GM23338 (cell line): ENCODE results near the gene PGAM1. TPM values are rescaled to one million over a fixed set of nuclear protein-coding genes. Genes with fewer than 3 reads are reported as not detected.
A peak's percentile ranks its signal among the peaks of the same experiment; 100 is the strongest.

ENCODE experiments used
- ATAC-seq: fragments of 200-7000 bp; cut with Tn5 transposase; 3 replicates; pipeline ENCODE4 v1.9.1; 2020
- DNase-seq: peaks from one replicate; pipeline ENCODE4 v3.0.0-alpha.2; 2015; ENCODE audit warnings: low spot score
- H2AFZ ChIP-seq: fragments of 200-600 bp; sonication (generic); 2 replicates; pipeline ENCODE4 v1.8.0; 2016; ENCODE audit warnings: antibody characterized with exemption, mild to moderate bottlenecking, moderate library complexity
- H3F3A ChIP-seq: fragments of 200-600 bp; sonication (generic); replicated peaks from 2 replicates; pipeline ENCODE4 v1.8.0; 2017; ENCODE audit warnings: antibody characterized with exemption, mixed run types, low read depth
- H3K27ac ChIP-seq: fragments of 200-600 bp; sonication (generic); 2 replicates; pipeline ENCODE4 v1.6.1; 2016; ENCODE audit warnings: low read depth
- H3K27me3 ChIP-seq: fragments of 200-600 bp; sonication (generic); 2 replicates; pipeline ENCODE4 v1.8.0; 2016; ENCODE audit warnings: mild to moderate bottlenecking, mixed run types, moderate library complexity; ENCODE audit not compliant: insufficient read depth
- H3K36me3 ChIP-seq: fragments of 200-600 bp; sonication (generic); 2 replicates; pipeline ENCODE4 v1.8.0; 2016; ENCODE audit warnings: mild to moderate bottlenecking; ENCODE audit not compliant: insufficient read depth
- H3K4me1 ChIP-seq: fragments of 200-600 bp; sonication (generic); 2 replicates; pipeline ENCODE4 v1.8.0; 2016; ENCODE audit warnings: mild to moderate bottlenecking, moderate library complexity; ENCODE audit not compliant: insufficient read depth
- H3K4me2 ChIP-seq: fragments of 200-600 bp; sonication (generic); 2 replicates; pipeline ENCODE4 v1.7.1; 2017; ENCODE audit warnings: mixed run types
- H3K4me3 ChIP-seq: fragments of 200-600 bp; sonication (generic); 2 replicates; pipeline ENCODE4 v1.6.1; 2016; ENCODE audit warnings: mixed run types
- H3K79me2 ChIP-seq: fragments of 200-600 bp; sonication (generic); replicated peaks from 2 replicates; pipeline ENCODE4 v1.8.0; 2017; ENCODE audit warnings: mild to moderate bottlenecking; ENCODE audit not compliant: insufficient read depth
- H3K9me2 ChIP-seq: fragments of 200-600 bp; sonication (generic); 2 replicates; pipeline ENCODE4 v1.8.0; 2017; ENCODE audit not compliant: insufficient read depth
- H4K20me1 ChIP-seq: fragments of 200-600 bp; sonication (generic); replicated peaks from 2 replicates; pipeline ENCODE4 v1.8.0; 2017; ENCODE audit warnings: mild to moderate bottlenecking; ENCODE audit not compliant: insufficient read depth
- H3K27ac Mint-ChIP-seq: 2 replicates; pipeline ENCODE4 v1.8.0; 2020; ENCODE audit warnings: inconsistent platforms, mild to moderate bottlenecking, moderate library complexity, mixed read lengths
- H3K27me3 Mint-ChIP-seq: 3 replicates; pipeline ENCODE4 v1.8.0; 2022; ENCODE audit warnings: low read depth, mild to moderate bottlenecking, moderate library complexity, mixed read lengths, inconsistent platforms; ENCODE audit not compliant: insufficient read depth, poor library complexity
- H3K36me3 Mint-ChIP-seq: 3 replicates; pipeline ENCODE4 v1.8.0; 2021; ENCODE audit warnings: low read depth, mild to moderate bottlenecking, inconsistent platforms, moderate library complexity, mixed read lengths
- H3K4me1 Mint-ChIP-seq: 3 replicates; pipeline ENCODE4 v1.8.0; 2020; ENCODE audit warnings: mild to moderate bottlenecking, inconsistent platforms, mixed read lengths
- H3K4me3 Mint-ChIP-seq: 3 replicates; pipeline ENCODE4 v1.8.0; 2021; ENCODE audit warnings: moderate library complexity, mild to moderate bottlenecking, inconsistent platforms, mixed read lengths
- H3K9me3 Mint-ChIP-seq: 3 replicates; pipeline ENCODE4 v1.8.0; 2020; ENCODE audit warnings: moderate library complexity, mild to moderate bottlenecking, inconsistent platforms, mixed read lengths
- CREB1 ChIP-seq: fragments of 250-450 bp; sonication (Bioruptor Pico); IDR thresholded peaks from 2 replicates; pipeline ENCODE4 v1.5.0; 2020; ENCODE audit warnings: low read depth, mild to moderate bottlenecking, moderate library complexity
- CTCF ChIP-seq, 2 experiments: fragments of 200-600 bp in 1 of 2; sonication (generic) in 1 of 2; conservative IDR thresholded peaks; 2 replicates each; pipeline versions ENCODE4 v1.5.1 to v1.6.1; 2016 to 2017; ENCODE audit warnings: antibody characterized with exemption in 2 of 2, low read depth in 2 of 2, mild to moderate bottlenecking in 2 of 2, moderate library complexity in 1 of 2
- ETS1 ChIP-seq: IDR thresholded peaks from 2 replicates; pipeline ENCODE4 v1.6.1; 2016; ENCODE audit warnings: antibody characterized with exemption
- EZH2 ChIP-seq: fragments of 200-600 bp; sonication (generic); IDR thresholded peaks from one replicate; pipeline ENCODE4 v1.8.0; 2017; ENCODE audit warnings: antibody characterized with exemption, mild to moderate bottlenecking, low read depth; ENCODE audit not compliant: unreplicated experiment
- EZH2phosphoT487 ChIP-seq: fragments of 200-600 bp; sonication (generic); IDR thresholded peaks from one replicate; pipeline ENCODE4 v1.8.1; 2018; ENCODE audit warnings: antibody characterized with exemption; ENCODE audit not compliant: unreplicated experiment
- JUNB ChIP-seq: IDR thresholded peaks from one replicate; pipeline ENCODE4 v1.6.1; 2016; ENCODE audit warnings: antibody characterized with exemption; ENCODE audit not compliant: unreplicated experiment
- NANOG ChIP-seq: IDR thresholded peaks from 2 replicates; pipeline ENCODE4 v1.6.1; 2016; ENCODE audit warnings: antibody characterized with exemption, borderline replicate concordance
- POLR2AphosphoS5 ChIP-seq: IDR thresholded peaks from 2 replicates; pipeline ENCODE4 v1.6.1; 2016; ENCODE audit warnings: antibody characterized with exemption, low read depth
- REST ChIP-seq: IDR thresholded peaks from one replicate; pipeline ENCODE4 v1.6.1; 2018; ENCODE audit warnings: antibody characterized with exemption; ENCODE audit not compliant: unreplicated experiment
- STAT1 ChIP-seq: IDR thresholded peaks from one replicate; pipeline ENCODE4 v1.6.1; 2016; ENCODE audit warnings: antibody characterized with exemption; ENCODE audit not compliant: unreplicated experiment
- ZNF114 ChIP-seq: fragments of 250-450 bp; sonication (Bioruptor Pico); IDR thresholded peaks from 2 replicates; pipeline ENCODE4 v1.5.0; 2020; ENCODE audit warnings: mild to moderate bottlenecking, moderate library complexity
- ZNF331 ChIP-seq: fragments of 250-450 bp; sonication (Bioruptor Pico); IDR thresholded peaks from 2 replicates; pipeline ENCODE4 v1.5.0; 2020; ENCODE audit warnings: low read depth, mild to moderate bottlenecking, moderate library complexity
- ZNF462 ChIP-seq: fragments of 250-450 bp; sonication (Bioruptor Pico); IDR thresholded peaks from 2 replicates; pipeline ENCODE4 v1.5.0; 2020; ENCODE audit warnings: mild to moderate bottlenecking, moderate library complexity
- polyA plus RNA-seq: library from polyadenylated mRNA; unstranded; fragments of >200 nt; fragmentation: Nextera tagmentation; extraction: Ambion mirVana; gene quantifications from 2 replicates; pipeline ENCODE4 v1.2.1, GENCODE V29; 2016
- total RNA-seq: library from RNA; depleted of rRNA; stranded (reverse); fragments of >200 nt; shearing (Covaris generic); gene quantifications from 2 replicates; pipeline ENCODE4 v1.2.3, GENCODE V29; 2014

Gene PGAM1
- total and polyA plus RNA-seq, 2 experiments from 2014 or later, result 497 to 930 TPM

- H3K4me1 Mint-ChIP-seq, result peaks cover 12% of the 10 kb centered on the region
- H3K27ac ChIP-seq, result peak overlapping the region; percentile 97
- H3K4me3 Mint-ChIP-seq, result peak overlapping the region; percentile 93
- H3K79me2 ChIP-seq, result peaks cover 52% of the 10 kb centered on the region
- H3K4me1 ChIP-seq, result peaks cover 10% of the 10 kb centered on the region
- peak overlapping the region; percentile 99 for H3K4me3 ChIP-seq
- peak overlapping the region; percentile 97 for H3K27ac Mint-ChIP-seq
- peaks cover 25% of the 10 kb centered on the region for H3K27me3 Mint-ChIP-seq
- H2AFZ ChIP-seq, result no peak overlapping the region
- no peaks in the 10 kb centered on the region for H3K9me2 ChIP-seq
- H3K27me3 ChIP-seq, result no peaks in the 10 kb centered on the region
- DNase-seq (peak; percentile 37), ATAC-seq (peak; percentile 28)
- H3K36me3 ChIP-seq, result peaks cover 34% of the 10 kb centered on the region
- peaks cover 32% of the 10 kb centered on the region for H4K20me1 ChIP-seq
- H3F3A ChIP-seq, result peaks cover 45% of the 10 kb centered on the region
- H3K9me3 Mint-ChIP-seq, result no peaks in the 10 kb centered on the region; the same call in 2 of the 3 replicates
- TF ChIP-seq ZNF114 (CRISPR knock-in tag), result no peak
- TF ChIP-seq POLR2AphosphoS5, result no peak
- no peak for TF ChIP-seq NANOG
- no peak for TF ChIP-seq ETS1
- TF ChIP-seq JUNB, result no peak
- no peak for TF ChIP-seq EZH2phosphoT487
- TF ChIP-seq ZNF331, result no peak
- TF ChIP-seq REST, result no peak
- TF ChIP-seq CTCF (conservative IDR thresholded peaks at IDR 0.05; ENCODE audit: low read depth in 2 of 2), result no peak
- TF ChIP-seq ZNF462 (CRISPR knock-in tag), result no peak
- TF ChIP-seq STAT1, result no peak
- no peak for TF ChIP-seq EZH2
- TF ChIP-seq CREB1, result no peak
- peak overlapping the region; percentile 94 for H3K4me2 ChIP-seq
- peaks cover 51% of the 10 kb centered on the region for H3K36me3 Mint-ChIP-seq
Measured at GRCh38 chr10:97426776-97427570, 982 bp downstream of the PGAM1 start.
